ENCODE data around the gene SMURF2.
"Not testable (repeated sequence)": the region's sequence is repeated elsewhere in the genome, so short reads cannot be mapped to it uniquely, and the experiment has no call there.

The SMURF2 gene

DNA sequence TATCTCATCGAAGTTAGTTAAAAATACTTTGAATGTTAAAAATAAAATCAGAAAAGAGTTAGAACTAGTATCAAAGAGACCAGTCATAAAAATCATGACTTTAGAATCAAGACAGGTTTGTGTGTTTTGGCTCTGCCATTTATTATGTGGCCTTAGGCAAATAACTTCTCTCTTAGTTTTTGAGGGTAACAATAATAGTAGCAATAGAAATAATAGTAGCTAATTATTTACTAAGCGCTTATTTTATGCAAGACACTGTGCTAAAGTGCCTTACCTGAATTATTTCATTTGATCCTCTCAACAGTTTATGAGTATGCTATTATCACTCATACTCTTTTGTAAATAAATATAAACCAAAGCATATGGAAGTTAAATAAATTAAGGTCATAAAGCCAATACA is 77.0 kb downstream of the SMURF2 start:
- DNase-seq: no peak

- no peak for DNase-seq
Measured at GRCh38 chr17:64583038-64583437, 79.1 kb downstream of the SMURF2 start.

- no peak for DNase-seq
Measured at GRCh38 chr17:64580384-64581315, 81.5 kb downstream of the SMURF2 start.

DNA sequence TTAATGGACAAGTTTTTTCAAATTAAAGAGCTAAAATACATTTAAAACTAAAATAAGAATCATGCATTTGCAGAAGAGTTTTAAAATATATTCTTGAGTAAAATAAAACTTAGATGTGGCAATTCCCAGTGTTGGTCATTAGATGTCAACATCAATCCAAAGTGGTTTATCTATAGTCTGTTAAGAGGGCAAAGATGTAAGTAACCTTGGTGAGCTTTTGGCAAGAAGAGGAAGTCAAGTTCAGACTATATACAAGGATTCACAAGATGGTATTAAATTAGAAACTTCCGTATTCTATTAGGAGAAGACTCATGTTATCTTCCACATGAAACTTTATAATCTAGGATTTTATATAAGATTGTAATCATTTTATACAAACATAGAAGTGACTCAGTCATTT is 82.2 kb downstream of the SMURF2 start:
- peak; percentile 61 for DNase-seq

- not testable (repeated sequence) for DNase-seq
Measured at GRCh38 chr17:64577025-64577424, 85.1 kb downstream of the SMURF2 start.

GRCh38 chr17:64575431-64575830 is 86.7 kb downstream of the SMURF2 start:
- DNase-seq: no peak

DNA sequence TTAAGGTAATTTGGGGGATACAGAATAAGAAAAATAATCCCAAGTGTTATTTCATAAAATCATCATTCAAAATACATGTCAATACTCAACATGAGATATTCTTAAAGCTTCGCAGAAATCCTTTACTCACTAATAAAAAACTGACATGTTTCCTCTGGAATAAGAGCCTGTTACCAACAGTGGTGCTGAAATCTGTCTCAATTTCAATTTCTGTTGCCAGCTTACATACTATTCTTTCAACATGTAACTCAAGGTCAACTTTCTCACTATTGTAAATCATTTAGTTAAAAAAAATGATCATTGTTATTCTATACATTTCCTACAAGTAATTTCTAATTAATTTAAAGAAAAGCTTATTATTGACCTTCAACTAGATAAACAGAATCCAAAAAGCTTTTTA is 87.5 kb downstream of the SMURF2 start:
- DNase-seq: no peak

- no peak for DNase-seq
Measured at GRCh38 chr17:64573214-64573613, 88.9 kb downstream of the SMURF2 start.

DNA sequence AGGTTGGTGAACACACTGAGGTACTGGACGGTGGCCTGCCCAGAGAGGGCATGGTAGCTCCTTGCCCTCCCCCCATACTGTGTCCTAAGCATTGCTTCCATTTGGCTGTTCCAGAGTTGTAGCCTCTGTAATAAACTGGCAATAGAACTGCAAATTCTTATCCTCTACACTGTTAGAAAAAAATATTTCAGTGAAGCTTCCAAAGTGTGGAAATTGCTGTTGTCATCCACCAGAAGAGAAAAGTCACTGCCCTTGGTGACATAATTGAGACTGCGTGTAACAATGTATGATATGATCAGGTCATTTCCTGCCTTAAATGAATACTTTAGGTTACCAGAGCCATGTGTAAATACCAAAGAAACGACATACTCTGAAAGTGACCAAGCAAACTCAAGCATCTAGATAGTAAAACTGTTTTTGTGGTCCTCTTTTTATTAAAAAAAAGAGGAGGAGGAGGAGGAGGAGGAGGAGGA is 89.4 kb downstream of the SMURF2 start:
- peak; percentile 78 for DNase-seq

- no peak for DNase-seq
Measured at GRCh38 chr17:64571746-64572145, 90.4 kb downstream of the SMURF2 start.

DNA sequence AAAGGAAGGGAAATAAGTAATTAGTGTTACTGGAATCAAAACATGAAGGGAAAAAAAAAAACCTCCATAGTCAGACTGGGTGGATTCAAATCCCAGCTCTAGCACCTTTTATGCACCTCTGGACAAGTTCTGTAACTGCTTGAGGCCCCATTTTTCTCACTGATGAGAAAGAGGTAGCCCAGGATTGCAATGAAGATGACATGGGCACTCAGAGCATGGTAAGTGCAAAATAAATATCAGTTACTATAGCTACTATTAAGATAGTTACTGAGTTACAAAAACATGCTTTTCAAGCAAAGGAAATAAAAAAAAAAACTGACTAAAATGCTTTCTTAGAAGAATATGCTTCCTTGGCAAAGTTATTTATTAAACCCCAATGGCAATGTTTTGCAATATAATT is 96.5 kb downstream of the SMURF2 start:
- no peak for DNase-seq

DNA sequence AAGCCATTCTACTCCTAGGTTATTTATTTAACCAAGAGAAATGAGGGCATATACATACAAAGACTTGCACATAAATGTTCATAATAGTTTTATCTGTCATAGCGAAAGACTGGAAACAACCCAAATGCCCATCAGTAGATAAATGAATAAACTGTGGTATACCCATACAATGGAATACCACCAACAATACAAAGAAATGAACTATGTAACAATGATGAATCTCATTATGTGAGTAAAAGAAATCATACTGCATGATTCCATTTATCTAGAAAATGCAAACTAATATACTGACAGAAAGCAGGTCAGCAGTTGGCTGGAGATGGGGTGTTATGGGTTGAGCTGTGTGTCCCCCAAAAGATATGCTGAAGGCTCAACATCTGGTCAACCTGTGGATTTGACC is 98.0 kb downstream of the SMURF2 start:
- no peak for DNase-seq

DNA sequence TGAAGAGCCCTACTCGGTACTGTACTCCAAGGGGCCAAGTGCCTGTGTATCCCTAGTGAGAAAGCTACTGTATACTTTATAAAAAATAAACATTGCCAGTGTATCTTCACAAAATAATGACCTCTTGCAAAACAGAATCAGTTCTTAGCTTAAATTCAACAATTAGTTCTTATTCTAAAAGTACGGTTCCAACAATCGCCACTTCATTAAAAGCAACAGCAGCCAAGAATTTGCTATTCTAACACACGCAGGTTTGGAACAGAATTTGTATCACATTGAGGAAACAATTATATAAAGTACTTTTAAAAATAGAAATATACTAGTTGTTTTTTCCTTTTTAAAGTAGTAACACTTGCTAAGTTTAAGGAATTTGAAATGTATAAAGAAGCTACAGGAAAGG is 106.8 kb downstream of the SMURF2 start:
- no peak for DNase-seq

- DNase-seq: peak; percentile 17
Measured at GRCh38 chr17:64554028-64554637, 108.0 kb downstream of the SMURF2 start.

- DNase-seq: no peak
Measured at GRCh38 chr17:64551461-64551860, 110.6 kb downstream of the SMURF2 start.

GRCh38 chr17:64547319-64547718 is 114.8 kb downstream of the SMURF2 start:
- peak; percentile 32 for DNase-seq

DNA sequence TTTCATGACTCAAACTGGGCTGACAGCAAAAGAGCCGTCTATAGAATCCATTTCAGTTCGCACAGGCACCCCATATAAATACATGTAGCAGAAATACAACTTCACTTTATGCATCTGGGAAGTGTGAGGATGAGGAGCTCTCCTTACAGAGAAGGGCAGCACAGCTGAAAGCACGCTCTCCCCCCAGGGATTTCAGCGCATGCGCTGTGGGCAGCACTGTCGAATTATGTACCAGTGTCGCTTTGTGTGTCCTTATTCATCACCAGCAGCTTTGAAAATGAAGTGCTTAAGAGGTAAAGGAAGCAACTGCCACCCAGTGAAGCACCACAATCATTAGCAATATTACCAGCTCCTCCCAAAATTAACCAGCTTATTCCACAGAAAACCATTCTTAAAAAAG is 115.4 kb downstream of the SMURF2 start:
- DNase-seq: no peak

- DNase-seq: no peak
Measured at GRCh38 chr17:64544742-64545141, 117.4 kb downstream of the SMURF2 start.

DNA sequence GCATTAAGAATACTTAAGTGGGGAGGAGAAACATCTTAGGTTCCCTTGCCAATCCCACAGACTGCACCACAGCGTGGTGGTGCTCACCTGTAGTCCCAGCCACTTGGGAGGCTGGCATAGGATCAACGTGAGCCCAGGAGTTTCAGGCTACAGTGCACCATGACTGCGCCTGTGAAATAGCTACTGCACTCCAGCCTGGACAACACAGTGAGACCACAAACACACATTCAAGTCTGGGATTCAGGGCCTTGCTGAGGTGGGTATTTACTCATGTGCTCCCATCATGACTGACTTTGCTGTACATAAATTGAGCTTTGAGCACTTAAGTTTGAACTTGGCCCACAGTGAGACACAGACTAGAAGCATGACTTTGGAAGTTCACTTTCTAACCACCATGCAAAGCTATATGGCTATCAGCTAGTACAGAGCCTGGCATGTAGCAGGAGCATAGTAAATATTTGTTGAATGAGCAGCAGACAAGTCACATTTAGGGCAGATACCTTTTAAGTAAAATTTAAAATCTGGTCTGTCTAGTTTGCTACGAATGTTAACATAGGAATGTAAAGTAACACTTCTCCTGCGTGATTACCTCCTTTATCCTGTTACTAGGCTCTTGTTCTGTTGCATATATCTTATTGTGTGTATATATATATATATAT is 121.9 kb downstream of the SMURF2 start:
- DNase-seq: no peak

- peak; percentile 9 for DNase-seq
Measured at GRCh38 chr17:64538508-64539130, 123.5 kb downstream of the SMURF2 start.

GRCh38 chr17:64537488-64537887 is 124.6 kb downstream of the SMURF2 start:
- peak; percentile 30 for DNase-seq

DNA sequence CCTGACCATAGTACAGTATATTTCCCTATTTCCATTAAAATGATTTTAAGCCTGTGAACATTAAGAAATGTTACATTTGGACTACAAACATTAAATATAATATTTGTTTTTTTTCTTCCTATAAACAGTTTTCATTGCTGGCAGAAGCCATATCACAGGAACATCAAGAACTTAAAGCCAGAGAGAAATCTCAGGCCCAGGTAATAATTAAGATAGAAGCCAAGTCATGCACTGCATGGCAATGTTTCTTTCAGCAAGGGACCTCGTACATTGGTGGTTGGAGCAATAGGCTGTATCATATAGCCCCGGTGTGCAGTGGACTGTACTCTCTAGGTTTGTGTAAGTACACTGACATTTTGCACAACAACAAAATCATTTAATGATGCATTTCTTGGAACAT is 125.2 kb downstream of the SMURF2 start:
- DNase-seq: no peak

GRCh38 chr17:64535357-64535756 is 126.8 kb downstream of the SMURF2 start:
- DNase-seq: no peak
